ENCODE results near the gene SOD3.

Gene SOD3

DNA sequence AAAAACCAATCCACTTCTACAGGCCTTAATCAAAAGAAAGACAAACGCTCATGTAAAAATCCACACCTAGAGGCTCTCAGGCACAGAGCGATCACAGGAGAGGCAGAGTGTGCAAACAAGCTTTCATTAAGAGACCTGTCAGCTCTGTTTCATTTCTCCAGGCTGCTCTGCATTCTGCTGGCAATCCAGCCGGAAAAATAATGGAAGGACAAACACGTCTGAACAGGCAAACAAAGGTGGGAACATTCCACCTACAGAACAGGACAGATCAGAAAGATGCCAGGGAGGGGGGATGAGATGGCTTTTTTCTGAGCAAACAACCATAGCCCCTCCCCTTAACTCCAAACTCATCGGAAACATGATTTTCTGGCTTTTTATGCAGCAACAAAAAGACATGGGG lies 9.7 kb downstream of the SOD3 start:
- no peak for DNase-seq

- no peak for DNase-seq
These were observed 10.2 kb downstream of the SOD3 start for GRCh38 chr4:24805566-24805965.

- no peak for DNase-seq
These were observed 11.0 kb downstream of the SOD3 start for GRCh38 chr4:24806206-24806990.

GRCh38 chr4:24807611-24808010 lies 12.2 kb downstream of the SOD3 start:
- DNase-seq, result no peak

GRCh38 chr4:24808261-24808660 lies 12.9 kb downstream of the SOD3 start:
- no peak for DNase-seq

- DNase-seq, result no peak
These were observed 13.6 kb downstream of the SOD3 start for GRCh38 chr4:24808955-24809354.

DNA sequence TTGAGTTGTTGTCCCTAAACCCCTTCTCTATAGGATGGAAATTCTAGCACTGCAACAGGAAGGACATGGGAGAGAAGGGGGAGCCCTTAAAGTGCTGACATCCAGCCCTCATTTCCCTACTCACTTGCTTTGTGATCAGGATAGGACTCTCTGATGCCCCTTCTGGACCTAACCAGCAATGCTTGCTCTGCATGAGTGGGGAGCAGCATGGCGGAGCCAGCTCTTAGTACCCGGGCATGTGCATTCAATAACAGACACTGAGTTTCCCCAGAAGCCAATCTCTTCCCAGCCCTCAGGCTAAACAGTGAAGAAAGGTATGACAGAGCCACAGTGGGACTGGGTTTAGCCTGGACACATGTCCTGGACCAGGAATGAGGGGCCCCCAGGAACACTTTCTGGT lies 14.0 kb downstream of the SOD3 start:
- DNase-seq, result no peak

GRCh38 chr4:24809815-24810405 lies 14.5 kb downstream of the SOD3 start:
- DNase-seq, result no peak

DNA sequence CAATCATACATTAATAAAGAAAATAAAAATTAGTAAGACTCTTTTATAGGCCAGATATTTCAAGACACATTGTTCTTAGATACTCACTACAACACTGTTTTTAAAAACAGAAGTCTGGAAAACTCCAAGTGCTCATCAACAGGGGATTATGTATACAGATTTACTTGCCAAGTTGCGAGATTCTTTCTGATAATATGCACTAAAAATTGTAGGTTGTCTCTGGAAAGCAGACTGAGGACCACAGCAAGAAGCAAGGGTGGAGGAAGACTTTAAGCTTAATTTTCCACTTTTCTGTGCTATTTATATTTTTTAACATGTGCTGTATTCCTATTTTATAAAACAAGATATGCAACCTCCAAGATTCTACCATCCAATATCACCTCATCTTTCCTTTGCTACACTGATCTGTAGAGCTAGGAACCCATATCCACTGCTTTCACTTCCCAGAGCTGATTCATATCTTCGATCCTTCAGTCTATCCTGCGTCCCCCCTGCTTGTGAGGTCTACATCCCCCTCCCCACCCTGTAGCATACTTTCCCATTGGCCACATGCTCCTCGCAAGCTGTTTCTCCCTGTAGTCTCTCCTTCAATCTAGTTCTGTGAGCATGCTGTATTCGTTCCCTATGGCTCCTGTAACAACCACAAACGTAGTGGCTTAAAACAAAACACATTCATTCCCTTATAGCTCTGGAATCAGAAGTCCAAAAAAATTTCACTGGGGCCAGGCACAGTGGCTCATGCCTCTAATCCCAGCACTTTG lies 15.7 kb downstream of the SOD3 start:
- DNase-seq, result no peak

GRCh38 chr4:24813732-24814131 lies 18.4 kb downstream of the SOD3 start:
- no peak for DNase-seq

GRCh38 chr4:24816797-24817196 lies 21.4 kb downstream of the SOD3 start:
- no peak for DNase-seq

- DNase-seq, result no peak
These were observed 25.2 kb downstream of the SOD3 start for GRCh38 chr4:24820541-24820940.

- DNase-seq, result no peak
These were observed 29.3 kb downstream of the SOD3 start for GRCh38 chr4:24824720-24825119.

GRCh38 chr4:24831637-24832036 lies 36.3 kb downstream of the SOD3 start:
- no peak for DNase-seq

DNA sequence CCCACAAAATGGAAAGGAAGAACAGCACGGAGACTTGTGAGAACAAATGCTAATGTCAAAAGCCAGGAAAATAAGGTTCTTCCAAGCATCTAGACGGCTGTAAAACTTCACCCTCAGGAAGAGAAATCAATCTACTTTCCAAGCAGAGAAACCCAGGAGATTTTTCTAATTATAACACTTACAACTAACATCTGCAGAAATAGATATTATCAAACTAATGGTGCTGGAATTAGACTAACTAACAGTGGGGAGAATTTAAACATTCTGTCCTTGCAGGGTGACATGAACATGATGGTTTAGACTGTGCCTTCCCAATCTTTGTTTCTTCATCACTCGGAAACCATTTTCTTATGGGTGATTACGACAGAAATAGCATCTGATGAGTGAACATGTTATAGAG lies 40.3 kb downstream of the SOD3 start:
- DNase-seq, result no peak

- DNase-seq, result no peak
These were observed 41.4 kb downstream of the SOD3 start for GRCh38 chr4:24836661-24837242.

DNA sequence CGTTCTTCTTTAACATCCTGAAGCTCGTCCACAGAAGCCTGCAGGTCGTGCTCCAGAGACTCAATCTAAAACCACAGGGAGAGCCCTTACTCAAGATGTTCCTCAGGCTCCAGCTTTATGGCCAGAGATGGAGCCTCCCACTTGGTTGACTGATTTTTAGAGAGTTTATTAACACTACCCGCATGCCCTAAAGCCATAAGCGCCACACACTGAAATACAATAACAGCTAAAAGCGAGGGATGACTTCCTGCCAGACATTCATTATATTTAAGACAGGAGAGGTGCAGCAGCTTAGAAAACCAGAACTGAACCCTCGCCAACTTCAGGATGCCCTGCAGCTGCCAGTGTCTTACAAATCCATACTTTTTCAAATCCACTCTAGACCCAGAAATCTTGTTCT lies 42.0 kb downstream of the SOD3 start:
- no peak for DNase-seq

DNA sequence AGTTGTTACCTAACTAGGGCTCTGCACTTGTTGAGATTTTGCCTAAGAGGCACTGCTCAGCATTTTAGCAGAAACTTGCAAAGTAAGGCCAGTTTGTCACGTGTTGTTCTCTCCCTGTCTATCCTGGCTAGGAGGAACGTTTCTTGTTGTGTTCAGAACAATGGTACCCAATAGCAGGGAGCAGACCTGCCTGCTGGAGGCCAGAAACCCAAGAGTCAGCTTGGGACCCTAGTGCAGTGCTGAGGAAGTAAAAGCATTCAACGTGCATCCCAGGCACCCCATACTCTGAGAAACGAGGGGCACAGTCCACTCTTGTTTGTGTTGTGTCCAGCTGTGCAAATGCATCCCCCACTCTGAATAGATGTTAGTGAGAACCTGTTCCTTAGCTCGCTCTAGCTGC lies 42.4 kb downstream of the SOD3 start:
- no peak for DNase-seq

- DNase-seq, result no peak
These were observed 45.0 kb downstream of the SOD3 start for GRCh38 chr4:24840362-24840761.

DNA sequence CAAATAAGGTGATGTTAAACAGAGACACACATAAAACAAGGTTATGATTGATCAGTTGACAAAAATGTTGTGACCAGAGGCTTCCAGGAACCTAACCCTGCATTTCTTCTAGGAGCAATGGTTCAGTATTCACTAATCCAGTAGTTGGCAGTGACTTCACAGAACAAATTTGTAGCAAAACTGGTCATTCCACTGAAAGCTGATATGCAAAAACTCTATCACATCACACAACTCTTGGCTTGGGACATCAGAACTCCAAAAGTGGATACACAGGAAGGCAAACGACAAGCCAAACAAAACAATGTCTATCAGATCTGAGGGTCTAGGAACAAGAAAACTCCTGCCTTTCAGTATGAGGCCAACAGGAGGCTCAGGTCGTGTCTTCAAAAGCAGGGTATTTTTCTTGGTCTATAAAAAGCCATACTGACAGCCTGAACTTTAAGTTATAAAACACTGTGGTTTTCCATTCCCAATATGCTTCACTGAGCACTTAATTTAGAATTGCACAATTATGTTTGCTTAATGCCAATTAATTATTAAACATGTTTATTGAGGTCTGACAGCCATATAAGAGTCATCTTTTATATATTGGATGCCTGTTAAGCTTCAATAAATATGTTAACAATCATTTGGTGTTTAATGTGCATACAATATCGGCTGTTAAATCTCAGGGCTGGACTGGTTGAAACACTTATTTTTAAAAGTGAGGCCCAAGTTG lies 45.6 kb downstream of the SOD3 start:
- no peak for DNase-seq

GRCh38 chr4:24842356-24842755 lies 47.0 kb downstream of the SOD3 start:
- no peak for DNase-seq

- no peak for DNase-seq
These were observed 47.7 kb downstream of the SOD3 start for GRCh38 chr4:24843096-24843495.

DNA sequence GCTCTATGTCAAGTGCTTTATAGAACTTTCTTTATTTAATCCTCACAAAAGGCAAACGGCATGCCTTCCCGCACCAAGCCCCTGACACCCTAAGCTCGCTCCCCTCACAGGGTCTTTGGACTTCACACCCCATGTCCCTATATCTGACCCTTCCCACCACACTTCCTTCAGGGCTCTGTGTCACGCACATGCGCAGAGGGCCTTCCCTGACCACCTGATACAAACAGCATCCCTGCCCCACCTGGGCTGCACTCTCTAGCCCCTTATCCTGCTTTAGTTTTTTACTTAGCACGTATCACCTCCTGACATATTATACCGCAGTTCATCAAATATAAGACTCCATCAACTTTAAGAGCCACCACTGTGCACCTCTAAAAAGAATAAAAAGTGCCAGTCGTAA lies 49.8 kb downstream of the SOD3 start:
- no peak for DNase-seq
